Mesenchymal stem cell (in vitro differentiated cells and primary cell): ENCODE data around the gene ETV6.

Experiments used
- DNase-seq: peaks from one replicate; pipeline ENCODE4 v3.0.0-alpha.2; 2013
- H2AFZ ChIP-seq: one replicate; pipeline ENCODE4 v1.6.1; 2013; ENCODE audit warnings: low read depth, mild to moderate bottlenecking, control low read depth, inconsistent platforms, low read length, moderate library complexity
- H2AK5ac ChIP-seq: 2 replicates; pipeline ENCODE4 v1.6.1; 2013; ENCODE audit warnings: low read length, moderate library complexity, mild to moderate bottlenecking, inconsistent platforms; ENCODE audit not compliant: severe bottlenecking
- H2BK120ac ChIP-seq: one replicate; pipeline ENCODE4 v1.6.1; 2013; ENCODE audit warnings: low read depth, mild to moderate bottlenecking, inconsistent platforms, low read length, moderate library complexity
- H2BK12ac ChIP-seq, 2 experiments: one replicate each; pipeline ENCODE4 v1.6.1; 2013; ENCODE audit warnings: inconsistent platforms in 2 of 2, low read length in 2 of 2, mild to moderate bottlenecking in 2 of 2, moderate library complexity in 2 of 2, control low read depth in 1 of 2
- H2BK15ac ChIP-seq: one replicate; pipeline ENCODE4 v1.6.1; 2013; ENCODE audit warnings: mild to moderate bottlenecking, low read depth, inconsistent platforms; ENCODE audit not compliant: poor library complexity, severe bottlenecking
- H2BK5ac ChIP-seq: 2 replicates; pipeline ENCODE4 v1.6.1; 2013; ENCODE audit warnings: low read depth, mild to moderate bottlenecking, low read length, control low read depth, inconsistent platforms; ENCODE audit not compliant: poor library complexity, severe bottlenecking
- H3K14ac ChIP-seq, 2 experiments: one replicate each; pipeline ENCODE4 v1.6.1; 2013; ENCODE audit warnings: inconsistent platforms in 2 of 2, low read length in 2 of 2, control low read depth in 1 of 2, mild to moderate bottlenecking in 1 of 2, moderate library complexity in 1 of 2
- H3K18ac ChIP-seq, 2 experiments: one replicate each; pipeline ENCODE4 v1.6.1; 2013; ENCODE audit warnings: inconsistent platforms in 2 of 2, low read length in 2 of 2, control low read depth in 1 of 2, low read depth in 1 of 2, mild to moderate bottlenecking in 1 of 2
- H3K23ac ChIP-seq, 2 experiments: one replicate each; pipeline ENCODE4 v1.6.1; 2013; ENCODE audit warnings: inconsistent platforms in 2 of 2, low read length in 2 of 2, mild to moderate bottlenecking in 2 of 2, moderate library complexity in 2 of 2, control low read depth in 1 of 2
- H3K27ac ChIP-seq: 2 replicates; pipeline ENCODE4 v1.5.1; 2013; ENCODE audit warnings: mild to moderate bottlenecking, moderate library complexity, low read length, control low read depth, inconsistent platforms; ENCODE audit not compliant: poor library complexity, severe bottlenecking
- H3K27me3 ChIP-seq, 2 experiments: 2 replicates each; pipeline versions ENCODE4 v1.6.1 to v1.7.0; 2013; ENCODE audit warnings: low read length in 2 of 2, mild to moderate bottlenecking in 2 of 2, moderate library complexity in 2 of 2, control low read depth in 1 of 2, inconsistent platforms in 1 of 2; ENCODE audit not compliant: control insufficient read depth in 1 of 2, insufficient read depth in 1 of 2
- H3K36me3 ChIP-seq, 2 experiments: 2 replicates each; pipeline versions ENCODE4 v1.6.1 to v1.7.0; 2013; ENCODE audit warnings: low read length in 2 of 2, control low read depth in 1 of 2, inconsistent platforms in 1 of 2, low read depth in 1 of 2, mild to moderate bottlenecking in 1 of 2; ENCODE audit not compliant: insufficient read depth in 2 of 2, control insufficient read depth in 1 of 2
- H3K4ac ChIP-seq, 2 experiments: one replicate each; pipeline ENCODE4 v1.6.1; 2013; ENCODE audit warnings: inconsistent platforms in 2 of 2, low read length in 2 of 2, mild to moderate bottlenecking in 2 of 2, moderate library complexity in 2 of 2, control low read depth in 1 of 2, low read depth in 1 of 2
- H3K4me1 ChIP-seq: 2 replicates; pipeline ENCODE4 v1.6.1; 2013; ENCODE audit warnings: low read depth, low read length, control low read depth; ENCODE audit not compliant: control insufficient read depth, insufficient read depth
- H3K4me2 ChIP-seq: 2 replicates; pipeline ENCODE4 v1.6.1; 2013; ENCODE audit warnings: low read length, mild to moderate bottlenecking, inconsistent platforms; ENCODE audit not compliant: poor library complexity, severe bottlenecking
- H3K4me3 ChIP-seq, 2 experiments: 2 replicates each; pipeline versions ENCODE4 v1.5.1 to v1.7.0; 2013; ENCODE audit warnings: low read length in 2 of 2, mild to moderate bottlenecking in 2 of 2, control low read depth in 1 of 2, low read depth in 1 of 2; ENCODE audit not compliant: insufficient read depth in 1 of 2
- H3K79me1 ChIP-seq: replicated peaks from 2 replicates; pipeline ENCODE4 v1.6.1; 2013; ENCODE audit warnings: mild to moderate bottlenecking, control low read depth, low read length, inconsistent platforms; ENCODE audit not compliant: poor library complexity, severe bottlenecking
- H3K9ac ChIP-seq: 2 replicates; pipeline ENCODE4 v1.7.0; 2013; ENCODE audit warnings: mild to moderate bottlenecking, low read length, moderate library complexity
- H3K9me3 ChIP-seq: 2 replicates; pipeline ENCODE4 v1.7.0; 2013; ENCODE audit warnings: mild to moderate bottlenecking, low read length; ENCODE audit not compliant: control insufficient read depth
- H4K8ac ChIP-seq: one replicate; pipeline ENCODE4 v1.6.1; 2013; ENCODE audit warnings: inconsistent platforms, mild to moderate bottlenecking, low read length, moderate library complexity
- H4K91ac ChIP-seq: one replicate; pipeline ENCODE4 v1.6.1; 2013; ENCODE audit warnings: mild to moderate bottlenecking, low read length, inconsistent platforms
- WGBS: methylation state at CpG from one replicate; pipeline ENCODE4 v1.1.7; 2013; ENCODE audit warnings: mixed read lengths; 5-methylcytosine and 5-hydroxymethylcytosine counted together

The ETV6 gene

GRCh38 chr12:11837216-11837934, 187.9 kb downstream of the ETV6 start:
- Histone ChIP-seq H3K23ac (no peak overlapping the region), H3K9me3 (no peaks in the 10 kb centered on the region), H4K91ac (no peak overlapping the region), H3K36me3 (peaks cover 12 to 22% of the 10 kb centered on the region in 2 experiments), H3K27me3 (no peaks in the 10 kb centered on the region), H3K14ac (no peak overlapping the region), H3K27ac (no peak overlapping the region), H2BK15ac (no peak overlapping the region), H2BK5ac (no peak overlapping the region), H2BK120ac (no peak overlapping the region), H2AFZ (no peak overlapping the region), H2BK12ac (no peak overlapping the region), H2AK5ac (no peak overlapping the region), H3K4me1 (peaks cover 8% of the 10 kb centered on the region), H3K4ac (no peak overlapping the region), H3K4me2 (no peak overlapping the region), H3K79me1 (peaks cover 47% of the 10 kb centered on the region), H3K9ac (no peak overlapping the region), H3K4me3 (no peak overlapping the region), H4K8ac (no peak overlapping the region), H3K18ac (no peak overlapping the region)
- DNase-seq = no peak
- WGBS = 85% methylated on average over 3 of the region's 3 CpGs

DNA sequence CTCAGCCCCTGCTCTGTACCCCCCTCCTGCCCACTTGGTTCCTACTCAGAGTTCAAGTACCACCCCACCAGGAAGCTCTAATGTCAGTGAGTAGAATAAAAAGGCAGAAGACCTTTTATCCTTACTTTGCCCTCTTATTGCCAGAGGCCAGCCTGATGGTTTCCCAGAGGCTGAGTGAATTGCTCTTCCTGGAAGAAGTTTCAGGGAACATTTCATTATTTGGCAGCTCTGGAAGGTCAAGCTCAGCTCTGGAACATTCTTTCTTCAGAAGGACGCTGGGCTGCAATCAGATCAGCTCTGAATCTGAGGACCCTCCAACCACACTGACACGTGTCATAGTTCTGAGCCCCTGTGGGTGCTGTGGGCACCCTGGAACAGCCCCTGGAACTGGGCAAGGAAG, 188.9 kb downstream of the ETV6 start:
- Histone ChIP-seq H4K8ac (no peak overlapping the region), H2BK12ac (no peak overlapping the region), H3K4ac (no peak overlapping the region), H2BK120ac (no peak overlapping the region), H2BK5ac (no peak overlapping the region), H3K4me2 (no peak overlapping the region), H3K23ac (no peak overlapping the region), H2BK15ac (no peak overlapping the region), H3K27ac (no peak overlapping the region), H4K91ac (no peak overlapping the region), H3K9me3 (no peaks in the 10 kb centered on the region), H2AK5ac (no peak overlapping the region), H3K9ac (peak overlapping the region; percentile 15), H3K4me3 (no peak overlapping the region), H3K4me1 (peaks cover 8% of the 10 kb centered on the region), H2AFZ (no peak overlapping the region), H3K18ac (peak overlapping the region in 1 of 2 experiments; percentile 34), H3K36me3 (peaks cover 13 to 32% of the 10 kb centered on the region in 2 experiments), H3K27me3 (no peaks in the 10 kb centered on the region), H3K14ac (no peak overlapping the region), H3K79me1 (peaks cover 50% of the 10 kb centered on the region)
- DNase-seq = no peak
- 72% methylated on average over 2 of the region's 2 CpGs for WGBS

DNA sequence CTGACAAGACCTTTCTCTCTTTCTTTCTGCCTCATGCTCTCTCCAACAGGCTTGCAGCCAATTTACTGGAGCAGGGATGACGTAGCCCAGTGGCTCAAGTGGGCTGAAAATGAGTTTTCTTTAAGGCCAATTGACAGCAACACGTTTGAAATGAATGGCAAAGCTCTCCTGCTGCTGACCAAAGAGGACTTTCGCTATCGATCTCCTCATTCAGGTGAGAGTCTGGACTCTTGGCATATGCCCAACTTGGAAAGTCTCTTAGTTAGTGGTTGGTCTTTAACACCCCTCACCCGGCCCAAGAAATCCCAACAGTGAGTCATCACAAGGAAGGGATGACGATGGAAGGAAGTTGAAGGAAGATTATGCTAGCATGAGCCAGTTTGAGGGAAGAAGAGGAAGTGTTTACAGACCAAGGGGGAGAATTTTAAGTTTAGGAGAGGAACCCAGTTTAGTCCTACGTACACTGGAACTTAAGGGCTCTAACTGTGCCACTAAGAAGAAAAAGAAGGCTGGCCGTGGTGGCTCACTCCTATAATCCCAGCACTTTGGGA, 189.7 kb downstream of the ETV6 start:
- 56% methylated on average over 8 of the region's 8 CpGs for WGBS
- no peak overlapping the region for H2AK5ac ChIP-seq

DNA sequence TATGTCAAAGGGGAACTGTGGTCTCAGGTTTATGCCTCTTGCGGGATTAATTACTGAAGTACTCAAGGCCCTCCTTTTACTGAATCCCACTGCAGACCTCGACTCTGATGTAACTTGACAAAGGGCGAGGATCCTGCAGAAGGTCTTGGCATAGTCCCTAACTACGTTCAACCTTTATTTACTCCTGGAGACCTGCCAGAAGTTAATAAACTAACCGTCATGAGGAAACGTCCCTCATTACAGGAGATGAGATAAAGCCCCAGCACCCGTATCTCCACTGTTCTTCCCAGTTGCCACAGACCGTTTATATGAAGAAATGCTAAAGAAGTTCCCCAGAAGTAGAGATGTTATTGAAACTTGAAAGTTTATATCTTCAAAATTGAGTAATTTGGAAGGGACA, 190.9 kb downstream of the ETV6 start:
- Histone ChIP-seq H3K36me3 (peaks cover 13 to 45% of the 10 kb centered on the region in 2 experiments), H2BK5ac (no peak overlapping the region), H3K23ac (no peak overlapping the region), H2AK5ac (no peak overlapping the region), H3K4me1 (peaks cover 8% of the 10 kb centered on the region), H4K91ac (no peak overlapping the region), H4K8ac (no peak overlapping the region), H3K4ac (no peak overlapping the region), H2BK12ac (no peak overlapping the region), H3K27ac (no peak overlapping the region), H3K18ac (no peak overlapping the region), H3K79me1 (peaks cover 50% of the 10 kb centered on the region), H3K14ac (no peak overlapping the region), H3K27me3 (no peaks in the 10 kb centered on the region), H3K9me3 (no peaks in the 10 kb centered on the region), H2BK15ac (no peak overlapping the region), H3K4me2 (no peak overlapping the region), H3K9ac (no peak overlapping the region), H2AFZ (no peak overlapping the region), H2BK120ac (no peak overlapping the region), H3K4me3 (no peak overlapping the region)
- no peak for DNase-seq
- 92% methylated on average over 6 of the region's 8 CpGs for WGBS

More for the DNA sequence above, 189.7 kb downstream of the ETV6 start:
- Histone ChIP-seq H4K8ac (no peak overlapping the region), H3K4me3 (peak overlapping the region in 1 of 2 experiments; percentile 35), H3K9me3 (no peaks in the 10 kb centered on the region), H3K9ac (peak overlapping the region; percentile 15), H3K4me1 (peaks cover 8% of the 10 kb centered on the region), H3K4ac (no peak overlapping the region), H3K4me2 (no peak overlapping the region), H2BK12ac (no peak overlapping the region), H2BK15ac (no peak overlapping the region), H3K27me3 (no peaks in the 10 kb centered on the region), H2BK120ac (no peak overlapping the region), H3K14ac (no peak overlapping the region), H3K27ac (no peak overlapping the region), H3K18ac (no peak overlapping the region), H2BK5ac (no peak overlapping the region), H4K91ac (no peak overlapping the region), H3K79me1 (peaks cover 49% of the 10 kb centered on the region), H3K36me3 (peaks cover 13 to 40% of the 10 kb centered on the region in 2 experiments), H3K23ac (no peak overlapping the region), H2AFZ (no peak overlapping the region)
- peak; percentile 67 for DNase-seq
